Occipital lobe (tissue), 2 donors: ENCODE data around the gene SH3BP5. TPM values are rescaled to one million over a fixed set of nuclear protein-coding genes. Genes with fewer than 3 reads are reported as not detected.

Experiments
- DNase-seq: peaks from one replicate; lab custom pipeline; 2025; lab: John Stamatoyannopoulos, UW
- total RNA-seq: library from RNA; depleted of rRNA; stranded (reverse); fragments of >200 nt; gene quantifications from one replicate; pipeline ENCODE4 v1.2.3, GENCODE V29; 2014

The SH3BP5 gene
- total RNA-seq, 1 donor from 2014 or later, result 61.6 TPM

- DNase-seq, result no peak
These were observed 5.7 kb downstream of the SH3BP5 start for GRCh38 chr3:15326673-15327072.

- no peak for DNase-seq
These were observed 6.3 kb downstream of the SH3BP5 start for GRCh38 chr3:15326037-15326436.

GRCh38 chr3:15325228-15325627 is 7.2 kb downstream of the SH3BP5 start:
- DNase-seq, result no peak

- DNase-seq, result no peak
These were observed 8.0 kb downstream of the SH3BP5 start for GRCh38 chr3:15324379-15324808.

GRCh38 chr3:15323063-15323462 is 9.3 kb downstream of the SH3BP5 start:
- no peak for DNase-seq

- no peak for DNase-seq
These were observed 11.0 kb downstream of the SH3BP5 start for GRCh38 chr3:15321349-15321748.

- no peak for DNase-seq
These were observed 12.8 kb downstream of the SH3BP5 start for GRCh38 chr3:15319575-15319974.

- no peak for DNase-seq
These were observed 13.2 kb downstream of the SH3BP5 start for GRCh38 chr3:15319136-15319535.

- DNase-seq, result no peak
These were observed 13.7 kb downstream of the SH3BP5 start for GRCh38 chr3:15318661-15319060.

- DNase-seq, result no peak
These were observed 15.4 kb downstream of the SH3BP5 start for GRCh38 chr3:15316998-15317435.

GRCh38 chr3:15315003-15315402 is 17.4 kb downstream of the SH3BP5 start:
- DNase-seq, result no peak

- DNase-seq, result no peak
These were observed 18.1 kb downstream of the SH3BP5 start for GRCh38 chr3:15314276-15314675.

GRCh38 chr3:15313461-15313860 is 18.9 kb downstream of the SH3BP5 start:
- DNase-seq, result no peak

GRCh38 chr3:15312550-15312949 is 19.8 kb downstream of the SH3BP5 start:
- DNase-seq, result no peak

- no peak for DNase-seq
These were observed 21.7 kb downstream of the SH3BP5 start for GRCh38 chr3:15310491-15311370.

GRCh38 chr3:15309662-15310335 is 22.6 kb downstream of the SH3BP5 start:
- DNase-seq, result peak; percentile 29

GRCh38 chr3:15307580-15307979 is 24.8 kb downstream of the SH3BP5 start:
- no peak for DNase-seq

GRCh38 chr3:15306979-15307359 is 25.4 kb downstream of the SH3BP5 start:
- DNase-seq, result no peak

- no peak for DNase-seq
These were observed 27.0 kb downstream of the SH3BP5 start for GRCh38 chr3:15305359-15305844.

GRCh38 chr3:15303728-15304127 is 28.7 kb downstream of the SH3BP5 start:
- no peak for DNase-seq

- no peak for DNase-seq
These were observed 29.2 kb downstream of the SH3BP5 start for GRCh38 chr3:15303216-15303615.

GRCh38 chr3:15301761-15302160 is 30.6 kb downstream of the SH3BP5 start:
- DNase-seq, result no peak
